Measurements from ENCODE around the gene CRABP2.
A peak's percentile ranks its signal among the peaks of the same experiment; 100 is the strongest.

CRABP2 gene

DNA sequence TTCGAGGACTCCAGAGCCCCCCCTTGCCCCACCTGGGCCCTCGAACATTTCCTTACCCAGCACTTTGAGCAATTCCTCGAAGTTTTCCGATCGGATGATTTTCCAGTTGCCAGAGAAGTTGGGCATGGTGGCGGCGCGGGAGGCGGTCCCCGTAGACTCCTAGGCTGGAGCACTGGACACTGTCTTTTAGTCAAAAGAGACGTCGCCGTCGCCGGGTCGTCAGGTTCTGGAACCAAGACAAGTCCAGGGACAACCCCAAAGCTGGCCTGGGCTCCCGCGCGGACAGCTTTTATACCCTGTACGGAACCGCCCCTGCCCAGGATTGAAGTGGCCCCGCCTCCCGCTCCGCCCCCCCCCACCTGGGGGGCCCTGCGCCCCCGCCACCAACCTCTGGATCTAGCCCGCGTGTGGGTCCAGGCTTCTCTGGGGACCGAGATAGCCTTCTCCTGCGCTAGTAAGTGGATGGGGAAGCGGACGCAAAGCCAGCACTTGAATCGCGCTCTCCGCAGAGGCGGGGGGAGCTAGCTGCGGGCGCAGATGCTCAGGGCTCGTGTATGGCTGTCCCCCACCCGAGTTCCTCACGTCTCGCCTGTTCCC, at the start of gene CRABP2:
CRABP2 (minus strand) TSS at position 263 of the 597 bp plus-strand sequence; CDS start at position 126, 137 bp downstream.
- no peak for DNase-seq (ENCODE audit: low spot score)

DNA sequence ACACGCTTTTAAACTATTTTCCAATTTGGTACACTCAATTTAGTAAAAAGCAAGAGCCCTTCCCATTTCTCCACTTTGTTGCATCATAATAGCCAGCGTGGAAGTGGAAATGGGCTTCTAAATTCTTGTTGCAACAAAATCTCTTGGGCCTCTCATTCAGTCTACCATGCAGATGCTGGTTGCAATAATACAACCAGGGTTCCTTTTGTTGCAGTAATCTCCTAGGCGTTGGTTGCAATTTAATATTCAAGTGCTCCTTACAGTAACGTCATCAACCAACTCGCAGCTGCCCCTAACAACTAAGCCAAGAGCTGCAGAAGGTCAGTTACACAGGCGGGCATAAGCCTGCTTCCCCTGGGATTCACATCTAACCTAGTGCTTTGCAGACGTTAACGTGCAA, 48.8 kb upstream of the CRABP2 start:
- no peak for DNase-seq (ENCODE audit: low spot score)

DNA sequence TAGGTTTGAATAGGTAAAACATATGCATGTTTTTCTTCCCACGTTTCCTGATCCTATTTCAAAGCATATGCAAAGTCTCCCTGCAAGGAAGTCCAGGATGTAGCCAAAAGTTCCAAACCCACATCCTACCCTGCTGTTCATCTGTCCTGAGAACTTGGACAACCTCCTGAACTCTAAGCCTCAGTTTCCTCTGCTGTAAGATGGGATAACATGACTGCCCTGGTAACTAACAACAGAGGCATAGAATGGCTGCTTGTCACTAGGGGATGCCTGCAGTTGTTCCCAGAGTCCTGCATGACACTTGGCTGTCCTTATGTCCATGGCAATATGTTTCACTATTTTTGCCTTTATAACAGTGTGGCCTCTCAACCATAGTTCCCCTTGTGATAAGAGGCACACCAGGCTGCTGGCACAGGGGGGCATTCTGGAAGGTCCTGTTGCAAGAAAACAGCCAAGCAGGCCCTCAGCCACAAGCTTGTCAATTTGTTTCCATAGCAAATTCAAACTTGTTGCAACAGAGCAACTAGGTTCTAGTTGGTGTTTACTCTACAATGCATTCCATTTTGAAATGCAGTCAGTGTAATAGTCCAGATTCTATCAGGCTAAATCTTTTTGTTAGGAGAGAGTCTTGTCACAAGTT, 47.6 kb upstream of the CRABP2 start:
- peak; percentile 31 for DNase-seq (ENCODE audit: low spot score)

DNA sequence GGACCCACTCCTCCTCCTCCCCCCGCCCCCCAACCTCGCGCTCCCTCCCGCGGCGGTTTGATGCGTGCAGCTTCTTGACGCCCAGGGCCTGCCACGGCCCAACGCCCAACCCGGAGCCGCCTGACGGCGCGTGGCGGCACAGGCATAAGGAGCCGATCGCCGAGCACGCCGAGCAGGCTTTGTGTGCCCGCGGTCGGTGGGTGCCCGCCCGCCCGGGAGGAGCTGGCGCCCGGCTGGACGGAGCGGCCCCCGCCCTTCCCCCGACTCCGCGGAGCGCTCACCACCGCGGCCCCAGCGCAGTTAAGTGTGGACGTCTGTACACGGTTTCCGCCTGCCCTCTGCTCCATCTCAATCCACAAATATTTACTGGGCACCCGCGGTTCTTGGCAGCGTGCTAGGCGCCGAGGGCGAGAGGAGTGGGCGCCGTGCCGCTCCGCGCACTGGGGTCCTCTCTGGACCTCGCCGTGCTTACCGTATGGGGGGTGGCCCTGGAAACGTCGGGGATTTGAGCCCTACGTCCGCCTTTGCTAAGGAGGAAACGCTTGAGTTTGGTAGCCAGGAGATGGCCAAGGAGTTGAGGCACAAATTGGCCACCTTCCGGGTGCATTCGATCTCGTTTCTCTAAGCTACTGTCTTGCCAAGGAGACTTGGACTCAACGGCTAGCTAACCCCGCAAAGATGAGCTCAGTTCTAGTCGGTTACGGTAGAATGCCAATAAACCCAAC, 46.5 kb upstream of the CRABP2 start:
- DNase-seq (ENCODE audit: low spot score): peak; percentile 93

DNA sequence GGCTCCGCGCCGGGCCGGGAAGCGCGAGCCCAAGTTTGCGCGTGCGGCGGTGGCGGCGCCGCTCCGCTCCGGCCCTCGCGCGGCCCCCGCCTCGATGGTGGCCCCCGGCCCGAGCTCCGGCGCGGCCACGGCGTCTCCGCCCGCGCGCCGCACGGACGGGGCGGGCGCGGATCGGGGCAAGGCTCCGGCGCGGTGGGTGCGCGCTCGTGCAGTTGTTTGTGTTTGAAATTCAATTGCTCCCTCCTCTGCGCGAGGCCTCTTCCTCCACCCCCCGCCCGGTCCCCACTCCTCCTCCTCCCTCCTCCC, 46.0 kb upstream of the CRABP2 start, which contains the start of gene HDGF:
HDGF (minus strand) TSS at position 225 of the 306 bp plus-strand sequence. CDS start 246 bp downstream, outside the sequence.
- DNase-seq (ENCODE audit: low spot score): no peak

DNA sequence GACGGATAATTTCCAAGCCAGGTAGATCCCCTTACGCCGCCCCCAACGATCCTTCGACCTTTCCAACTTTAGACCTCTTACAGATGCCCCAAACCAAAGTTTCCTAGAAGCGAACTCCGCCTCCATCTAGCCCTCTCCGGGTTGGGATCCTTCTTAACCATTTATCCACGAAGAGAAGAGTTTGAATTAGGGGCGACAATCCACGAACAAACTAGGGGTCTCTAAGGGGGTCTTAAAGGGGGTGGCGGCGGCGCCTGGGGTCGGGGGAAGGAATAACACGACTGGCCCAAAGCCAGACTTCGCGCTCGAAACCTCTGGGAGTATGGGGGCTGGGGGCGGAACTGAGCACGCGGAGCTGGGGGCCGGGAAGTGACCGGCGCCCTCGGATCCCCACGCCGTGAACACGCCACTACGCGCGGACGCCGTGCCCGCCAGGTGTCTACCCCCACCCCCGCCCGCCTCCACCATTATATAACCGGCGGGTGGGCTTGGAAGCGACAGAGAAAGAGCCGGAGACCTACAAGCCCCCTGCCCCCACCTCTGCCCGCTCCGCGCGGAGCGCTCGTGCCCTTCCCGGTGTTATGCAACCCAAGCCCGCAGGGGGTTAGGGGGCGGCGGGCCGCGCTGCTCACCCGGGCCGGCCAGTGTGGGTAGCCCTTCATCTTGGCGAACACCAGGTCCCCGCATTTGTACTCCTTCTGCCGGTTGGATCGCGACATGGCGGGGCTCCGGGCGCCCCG, 45.5 kb upstream of the CRABP2 start:
- DNase-seq (ENCODE audit: low spot score): no peak

DNA sequence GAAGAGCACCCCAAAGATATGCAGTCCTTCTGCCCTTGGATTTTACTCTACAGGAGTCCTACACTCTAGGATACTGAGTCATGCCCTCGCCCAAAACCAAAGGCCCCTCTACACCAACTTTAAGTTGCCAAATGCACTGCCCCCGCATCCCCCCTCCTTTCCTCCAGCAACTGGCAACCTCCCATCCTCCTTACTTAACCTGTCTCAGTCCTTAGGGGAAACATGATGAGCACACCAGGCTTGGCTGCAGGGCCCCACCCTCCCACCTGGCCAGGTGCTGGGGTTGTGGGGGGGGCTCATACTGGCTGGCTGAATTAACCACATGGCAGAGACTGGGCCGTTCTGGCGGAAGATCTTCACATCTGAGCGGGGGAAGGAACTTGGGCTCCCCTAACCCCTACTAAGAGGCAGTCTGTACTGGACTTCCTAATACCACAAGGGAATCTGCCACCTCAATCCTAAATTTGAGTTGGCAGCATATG, 44.8 kb upstream of the CRABP2 start:
- peak; percentile 78 for DNase-seq (ENCODE audit: low spot score)

DNA sequence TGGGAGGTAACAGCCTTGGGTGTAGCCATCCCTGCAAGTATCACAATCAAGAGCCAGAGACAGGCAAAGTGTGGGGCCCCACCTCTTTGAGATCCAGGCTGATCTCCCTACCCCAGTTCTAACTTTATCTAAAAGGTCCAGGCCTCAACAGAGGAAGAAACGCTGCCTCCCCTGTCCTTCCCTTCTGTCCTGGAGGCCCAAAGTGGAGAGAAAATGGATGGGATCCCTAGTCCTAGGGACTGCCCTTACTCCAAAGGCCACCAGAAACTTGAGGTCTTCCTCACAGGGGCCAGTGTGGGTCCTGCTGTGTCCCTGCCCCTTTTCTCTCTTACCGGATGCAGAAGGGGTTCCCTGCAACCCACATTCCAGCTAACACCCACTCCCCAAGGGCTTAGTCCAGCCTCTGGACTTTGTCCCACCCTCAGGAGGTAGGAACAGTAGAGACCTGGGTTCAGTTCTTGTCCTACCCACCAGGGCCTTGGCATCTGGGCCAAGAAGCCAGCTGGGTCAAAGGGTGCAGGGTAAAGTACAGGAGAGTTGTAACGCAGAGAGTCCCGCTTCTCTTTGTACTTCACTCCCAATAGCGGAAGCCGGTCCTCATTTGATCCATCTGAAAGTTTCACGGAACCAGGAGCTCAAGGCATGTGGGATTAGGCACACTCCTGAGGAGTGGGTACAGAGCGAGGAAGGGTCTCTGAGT, 44.2 kb upstream of the CRABP2 start:
- DNase-seq (ENCODE audit: low spot score): peak; percentile 77

DNA sequence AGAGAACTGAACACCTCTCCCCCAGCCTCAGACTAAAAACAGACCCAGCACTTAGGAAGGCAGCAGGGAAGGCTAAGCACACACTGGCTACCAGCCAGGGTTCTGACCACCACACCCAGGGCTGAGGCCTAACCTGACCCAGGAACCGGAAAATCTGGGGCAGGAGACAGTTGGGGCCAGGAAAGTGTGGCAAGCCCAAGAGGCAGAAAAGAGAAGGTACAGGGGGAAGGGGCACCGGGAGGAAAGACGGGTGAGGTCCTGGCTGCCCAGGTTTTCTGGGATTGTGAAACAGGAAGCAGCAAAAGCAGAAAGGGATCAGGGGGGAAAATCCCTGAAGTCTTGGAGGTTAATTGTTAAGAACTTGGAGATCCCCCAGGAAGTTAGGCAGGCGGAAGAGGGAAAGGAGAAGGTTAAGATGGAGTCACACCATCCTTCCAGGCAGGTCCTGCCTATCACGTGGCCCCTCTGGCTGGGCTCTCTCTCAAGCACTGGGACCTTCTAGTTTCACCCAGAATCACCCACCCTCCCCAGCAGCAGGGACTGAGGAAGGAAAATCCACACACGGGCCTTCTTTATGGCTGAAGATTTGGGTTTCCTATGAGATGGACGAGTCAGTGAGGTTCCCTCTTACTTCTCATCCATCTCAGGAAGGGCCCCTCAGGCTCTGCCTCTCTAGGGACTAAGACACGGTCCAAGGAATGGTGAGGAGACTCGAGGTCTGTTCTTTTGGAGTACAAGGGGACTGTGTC, 43.5 kb upstream of the CRABP2 start:
- peak; percentile 80 for DNase-seq (ENCODE audit: low spot score)

DNA sequence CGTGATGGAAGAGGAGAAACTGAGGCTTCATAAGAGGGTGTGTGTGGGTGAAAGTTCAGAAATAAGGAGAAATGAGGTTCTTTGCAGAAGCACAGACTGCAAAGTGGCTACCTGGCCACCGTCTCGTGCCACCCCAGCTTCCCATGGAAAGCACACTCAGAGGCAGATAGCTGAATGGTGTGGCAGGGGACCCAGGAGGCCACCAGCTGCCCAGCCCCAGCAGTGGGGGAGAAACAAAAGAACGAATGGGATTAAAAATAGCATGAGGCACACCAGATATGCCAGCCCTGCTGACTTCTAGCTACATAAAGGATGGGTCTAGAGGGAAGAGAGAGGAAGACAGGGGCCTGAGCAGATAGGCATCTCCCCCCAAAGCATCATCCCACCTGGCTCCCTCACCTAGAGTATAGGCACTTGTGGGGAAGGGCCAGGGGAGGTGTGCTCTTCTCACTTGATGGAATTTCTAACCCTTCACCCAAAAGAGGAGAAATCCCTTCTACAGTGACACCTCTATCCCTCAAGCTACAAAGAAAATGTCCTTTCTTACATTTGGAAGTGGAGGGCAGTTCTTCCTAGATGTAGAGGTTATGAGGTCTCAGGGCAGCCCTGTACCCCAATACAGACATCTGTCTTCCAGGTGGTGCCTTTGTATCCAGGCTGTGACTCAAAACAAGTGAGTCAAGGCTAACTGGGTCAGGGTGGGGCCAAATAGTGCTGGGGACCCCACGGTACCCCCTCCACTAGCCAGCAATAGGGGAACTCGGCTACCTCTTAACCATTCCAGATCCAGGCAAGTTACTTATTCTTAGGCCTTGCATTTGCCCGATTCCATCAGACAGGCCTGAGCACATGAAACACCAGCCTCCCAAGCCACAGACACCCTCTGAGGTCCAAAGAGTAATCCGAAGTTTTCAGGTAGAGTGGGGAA, 42.6 kb upstream of the CRABP2 start:
- DNase-seq (ENCODE audit: low spot score): peak; percentile 34

DNA sequence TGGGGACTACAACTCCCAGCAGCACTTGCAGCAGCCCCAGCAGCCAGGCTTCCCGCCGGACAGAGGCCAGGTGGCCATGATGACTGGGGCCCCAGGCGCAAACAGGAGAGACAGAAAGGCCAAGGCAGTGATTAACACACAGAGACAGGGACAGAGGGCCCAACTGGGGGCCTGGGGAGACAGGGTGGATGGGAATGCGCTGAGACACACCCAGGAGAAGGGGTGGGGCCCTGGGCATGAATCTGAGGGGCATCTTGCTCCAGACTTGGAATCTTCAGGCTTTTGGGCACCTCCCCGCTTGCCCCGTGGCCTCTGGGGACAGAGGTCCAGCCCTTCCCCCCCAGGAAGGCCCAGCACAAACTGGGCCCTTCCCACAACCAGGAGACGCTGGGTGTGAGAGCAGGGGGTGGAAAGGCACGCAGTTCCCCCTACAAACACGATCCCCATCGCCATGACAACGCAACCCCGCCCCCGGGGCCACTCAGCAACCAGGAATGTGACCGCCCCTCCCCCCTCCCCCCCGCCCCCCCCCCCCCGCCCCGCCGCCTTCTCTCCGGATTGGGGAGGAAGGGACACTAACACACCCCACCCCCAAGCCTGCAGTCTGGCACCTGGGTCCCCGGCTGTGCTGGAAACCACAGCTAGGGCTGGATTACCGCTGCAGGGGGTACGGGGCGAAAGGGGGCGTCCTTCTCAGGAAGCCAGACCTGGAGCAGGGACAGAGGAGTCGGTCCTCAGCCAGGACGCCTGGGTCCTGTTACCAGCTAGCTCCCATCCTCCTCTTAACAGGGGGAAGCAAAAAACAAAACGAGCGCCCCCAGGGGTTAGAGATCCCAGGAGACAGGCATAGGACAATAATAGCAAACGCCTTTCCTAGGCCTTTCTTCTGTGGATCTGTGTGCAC, 41.6 kb upstream of the CRABP2 start:
- peak; percentile 72 for DNase-seq (ENCODE audit: low spot score)

DNA sequence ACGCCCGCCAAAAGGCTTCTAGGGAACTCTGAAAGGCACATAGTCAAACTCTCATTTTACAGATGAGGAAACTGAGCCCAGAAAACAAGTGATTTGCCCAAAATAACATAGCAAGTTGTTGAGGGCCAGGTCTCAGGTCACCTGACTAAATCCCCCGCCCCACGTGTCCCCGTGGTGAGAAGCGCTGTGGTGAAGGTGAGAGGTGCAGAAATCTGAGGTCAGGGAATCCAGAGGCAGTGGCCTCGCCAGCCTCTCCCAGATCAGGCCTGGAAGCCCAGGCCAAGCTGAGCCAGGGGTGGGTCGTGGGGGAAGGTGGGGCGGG, 41.0 kb upstream of the CRABP2 start:
- no peak for DNase-seq (ENCODE audit: low spot score)

DNA sequence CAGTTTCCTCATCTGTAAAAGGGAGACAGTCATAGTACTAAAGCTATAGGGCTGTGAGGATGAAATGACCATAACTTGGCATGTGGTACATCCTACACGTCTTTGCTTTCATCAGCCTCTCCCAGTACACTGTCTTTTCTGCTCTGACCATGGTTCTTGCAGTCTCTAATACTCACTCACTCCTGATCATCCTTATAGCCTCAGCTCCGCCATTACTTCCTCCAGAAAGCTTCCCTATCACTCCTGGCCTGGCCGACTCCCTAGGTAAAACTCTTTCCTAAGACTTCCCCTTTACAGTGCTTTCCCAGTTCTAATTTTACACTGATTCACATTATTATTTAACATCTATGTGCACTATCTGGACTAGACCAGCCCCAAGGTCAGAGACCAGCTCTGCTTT, 40.5 kb upstream of the CRABP2 start:
- no peak for DNase-seq (ENCODE audit: low spot score)

DNA sequence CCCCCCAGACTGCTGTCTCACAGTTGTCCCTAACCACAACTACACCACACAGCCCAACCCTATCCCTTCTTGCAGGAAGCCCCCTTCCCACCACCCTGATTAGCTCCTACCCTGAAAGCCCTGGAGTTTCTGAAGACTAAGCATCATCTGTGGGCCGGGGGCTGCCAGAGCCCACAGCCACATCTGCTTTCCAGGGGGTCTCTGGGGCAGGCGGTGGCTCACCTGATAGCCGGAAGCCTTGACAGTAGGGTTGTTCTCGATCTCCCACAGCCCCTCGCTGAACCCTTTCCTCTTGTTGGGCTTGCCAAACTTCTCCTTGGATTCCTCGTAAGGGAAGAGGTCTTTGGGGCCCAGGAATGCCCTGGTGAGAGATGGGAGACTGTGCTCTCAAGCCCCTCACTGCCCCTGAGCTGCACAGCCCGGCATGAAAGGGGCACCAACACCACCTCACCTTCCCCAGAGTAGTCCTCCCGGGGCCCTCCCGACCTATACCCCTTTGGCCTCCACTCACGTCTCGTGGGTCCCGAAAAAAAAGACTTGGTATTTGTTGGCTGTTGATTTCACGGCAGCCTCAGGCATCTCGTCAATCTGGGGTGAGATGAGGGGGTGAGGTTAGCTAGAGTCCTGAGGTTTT, 39.5 kb upstream of the CRABP2 start:
- no peak for DNase-seq (ENCODE audit: low spot score)

DNA sequence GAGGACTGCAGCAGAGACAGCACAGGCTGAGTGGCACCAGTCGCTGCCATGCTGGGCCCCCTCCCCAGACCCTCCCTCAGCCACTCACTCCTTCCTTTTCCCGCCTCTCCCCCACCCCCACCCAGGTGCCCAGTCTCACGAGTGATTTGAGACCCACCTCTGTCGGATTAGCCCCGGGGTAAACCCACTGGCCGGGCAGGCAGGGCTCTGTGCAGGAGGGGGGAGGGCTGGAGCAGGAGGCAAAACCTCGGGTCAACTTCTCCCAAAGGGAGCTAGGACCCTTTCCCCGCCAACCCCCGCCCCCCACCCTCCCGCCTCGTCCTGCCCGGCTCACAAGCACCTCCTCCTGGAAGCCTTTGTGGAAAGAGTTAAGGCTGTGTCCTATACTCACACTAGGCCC, 39.0 kb upstream of the CRABP2 start:
- no peak for DNase-seq (ENCODE audit: low spot score)

DNA sequence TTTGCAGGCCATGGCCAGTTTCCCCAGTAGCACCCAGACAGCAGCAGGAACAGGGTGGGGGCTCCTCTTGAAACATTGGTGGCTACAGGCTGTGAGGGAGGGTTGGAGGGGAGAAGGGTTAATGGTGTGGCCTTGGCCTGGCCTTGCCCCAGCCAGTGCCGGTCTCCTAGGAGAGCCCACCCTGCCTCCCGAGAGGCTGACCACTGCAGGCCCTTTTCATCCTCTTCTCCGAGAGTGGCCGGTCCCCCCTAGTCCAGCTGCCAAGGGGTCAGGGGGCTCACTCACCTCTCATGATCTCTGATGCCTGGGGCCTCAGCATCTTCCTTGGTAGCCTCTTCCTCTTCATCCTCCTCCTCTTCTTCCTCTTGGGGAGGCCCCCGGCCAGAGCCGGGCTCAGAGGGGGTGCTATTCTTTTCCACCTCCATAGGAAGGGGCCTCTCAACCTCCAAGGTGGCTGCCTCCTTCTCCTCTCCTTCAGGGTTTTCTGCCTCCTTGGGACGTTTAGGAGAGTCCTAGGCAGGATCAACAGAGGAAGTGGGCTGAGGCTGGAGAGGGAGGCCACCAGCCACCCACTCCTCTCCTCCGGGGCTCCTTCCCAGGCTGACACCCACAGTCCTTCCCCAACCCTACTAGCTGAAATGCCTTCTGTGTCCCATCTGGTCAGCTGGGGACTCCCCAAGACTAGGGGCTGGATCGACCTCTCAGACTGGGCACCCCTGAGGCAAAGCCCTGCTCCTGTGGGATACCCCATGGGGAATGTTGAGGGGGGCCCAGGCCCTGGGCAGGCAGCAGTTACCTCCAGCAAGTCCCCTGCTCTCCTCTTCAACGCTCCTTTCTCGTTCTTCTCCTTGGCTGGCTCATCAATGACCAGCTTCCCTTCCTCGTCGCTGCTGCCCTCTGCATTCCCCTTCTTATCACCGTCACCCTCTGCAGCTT, 38.3 kb upstream of the CRABP2 start:
- DNase-seq (ENCODE audit: low spot score): no peak

DNA sequence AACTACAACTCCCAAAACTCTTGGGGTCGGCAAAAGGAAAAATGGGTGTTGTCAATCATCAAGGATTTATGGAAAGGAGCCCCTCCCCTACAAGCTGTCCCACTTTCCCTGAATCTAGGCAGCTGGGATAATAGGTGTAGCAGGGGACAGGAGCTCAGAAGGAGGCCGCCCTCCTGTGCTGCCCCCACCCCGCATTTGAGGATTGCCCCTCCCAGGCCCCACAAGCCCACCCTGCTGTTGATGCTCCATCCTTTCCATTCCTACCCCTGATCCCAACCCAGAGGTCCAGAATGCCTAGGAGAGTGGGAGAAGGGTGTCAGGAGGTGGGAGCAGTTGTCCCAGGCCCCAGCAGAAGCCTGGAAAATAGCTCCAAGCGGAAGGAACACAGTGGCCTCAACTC, 37.4 kb upstream of the CRABP2 start:
- no peak for DNase-seq (ENCODE audit: low spot score)

DNA sequence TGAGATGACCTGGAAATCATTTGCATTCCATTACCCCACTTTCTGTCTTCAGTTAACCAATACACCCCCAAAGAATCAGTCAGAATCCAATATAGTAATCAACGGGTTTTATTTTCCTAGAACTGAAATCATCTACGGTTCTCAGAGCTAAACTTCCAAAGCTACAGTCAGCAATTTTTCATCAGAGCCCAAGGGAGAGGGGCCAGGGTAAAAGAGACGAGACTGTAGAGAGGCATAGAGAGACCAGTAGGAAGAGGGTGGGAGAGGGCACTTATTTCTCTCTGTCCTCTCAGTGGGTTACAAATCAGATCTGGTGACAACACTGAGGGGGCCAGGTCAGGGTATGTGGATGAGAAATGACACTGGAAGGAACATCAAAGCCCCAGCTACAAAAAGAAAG, 36.6 kb upstream of the CRABP2 start:
- no peak for DNase-seq (ENCODE audit: low spot score)

Data from hematopoietic multipotent progenitor cell treated with erythropoietin and hydrocortisone succinate and interleukin-3 and kit ligand, for 17 days (in vitro differentiated cells).